HEK293 (cell line): ENCODE measurements around the gene BMP4.

ENCODE experiments used
- EGR2 ChIP-seq: fragments of 450-650 bp; formaldehyde crosslinking; IDR thresholded peaks from 2 replicates; pipeline ENCODE4 v1.5.1; 2016; ENCODE audit warnings: low read depth, missing biosample characterization, missing genetic modification characterization
- GLI2 ChIP-seq: fragments of 450-650 bp; formaldehyde crosslinking; IDR thresholded peaks from 2 replicates; pipeline ENCODE4; 2017; ENCODE audit warnings: missing biosample characterization, missing genetic modification characterization, low read depth, borderline replicate concordance
- ZNF302 ChIP-seq: fragments of 450-650 bp; formaldehyde crosslinking; IDR thresholded peaks from 2 replicates; pipeline ENCODE4 v1.5.1; 2016; ENCODE audit warnings: missing biosample characterization, missing genetic modification characterization, low read depth
- TF ChIP-seq, protein P1 (sequence below): fragments of 450-650 bp; formaldehyde crosslinking; IDR thresholded peaks from 2 replicates; pipeline ENCODE4 v1.5.1; 2016; ENCODE audit warnings: missing biosample characterization, missing genetic modification characterization
- TF ChIP-seq, protein P2 (sequence below): fragments of 450-650 bp; formaldehyde crosslinking; IDR thresholded peaks from 2 replicates; pipeline ENCODE4 v1.5.1; 2016; ENCODE audit warnings: missing biosample characterization, missing genetic modification characterization

GRCh38 chr14:53951243-53951626 is 5.4 kb downstream of the BMP4 start:
- TF ChIP-seq, protein P1, sequence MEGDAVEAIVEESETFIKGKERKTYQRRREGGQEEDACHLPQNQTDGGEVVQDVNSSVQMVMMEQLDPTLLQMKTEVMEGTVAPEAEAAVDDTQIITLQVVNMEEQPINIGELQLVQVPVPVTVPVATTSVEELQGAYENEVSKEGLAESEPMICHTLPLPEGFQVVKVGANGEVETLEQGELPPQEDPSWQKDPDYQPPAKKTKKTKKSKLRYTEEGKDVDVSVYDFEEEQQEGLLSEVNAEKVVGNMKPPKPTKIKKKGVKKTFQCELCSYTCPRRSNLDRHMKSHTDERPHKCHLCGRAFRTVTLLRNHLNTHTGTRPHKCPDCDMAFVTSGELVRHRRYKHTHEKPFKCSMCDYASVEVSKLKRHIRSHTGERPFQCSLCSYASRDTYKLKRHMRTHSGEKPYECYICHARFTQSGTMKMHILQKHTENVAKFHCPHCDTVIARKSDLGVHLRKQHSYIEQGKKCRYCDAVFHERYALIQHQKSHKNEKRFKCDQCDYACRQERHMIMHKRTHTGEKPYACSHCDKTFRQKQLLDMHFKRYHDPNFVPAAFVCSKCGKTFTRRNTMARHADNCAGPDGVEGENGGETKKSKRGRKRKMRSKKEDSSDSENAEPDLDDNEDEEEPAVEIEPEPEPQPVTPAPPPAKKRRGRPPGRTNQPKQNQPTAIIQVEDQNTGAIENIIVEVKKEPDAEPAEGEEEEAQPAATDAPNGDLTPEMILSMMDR = no peak
- TF ChIP-seq, protein P2, sequence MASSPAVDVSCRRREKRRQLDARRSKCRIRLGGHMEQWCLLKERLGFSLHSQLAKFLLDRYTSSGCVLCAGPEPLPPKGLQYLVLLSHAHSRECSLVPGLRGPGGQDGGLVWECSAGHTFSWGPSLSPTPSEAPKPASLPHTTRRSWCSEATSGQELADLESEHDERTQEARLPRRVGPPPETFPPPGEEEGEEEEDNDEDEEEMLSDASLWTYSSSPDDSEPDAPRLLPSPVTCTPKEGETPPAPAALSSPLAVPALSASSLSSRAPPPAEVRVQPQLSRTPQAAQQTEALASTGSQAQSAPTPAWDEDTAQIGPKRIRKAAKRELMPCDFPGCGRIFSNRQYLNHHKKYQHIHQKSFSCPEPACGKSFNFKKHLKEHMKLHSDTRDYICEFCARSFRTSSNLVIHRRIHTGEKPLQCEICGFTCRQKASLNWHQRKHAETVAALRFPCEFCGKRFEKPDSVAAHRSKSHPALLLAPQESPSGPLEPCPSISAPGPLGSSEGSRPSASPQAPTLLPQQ (tag by site-specific recombination) = no peak
- TF ChIP-seq GLI2 (tag by site-specific recombination) (no peak), EGR2 (tag by site-specific recombination) (no peak), ZNF302 (no peak)
